Stimulated activated CD4-positive, alpha-beta T cell treated with anti-CD3 and anti-CD28 coated beads, Interleukin-2, amount 100 ng/mL, for 48 hours (primary cell): Measurements from ENCODE around the gene GUCA2A.

Experiments
- DNase-seq, 2 donors: peaks; one replicate each; pipeline ENCODE4 v3.0.0-alpha.2; 2020

GUCA2A gene

GRCh38 chr1:42152907-42153600, 11.5 kb downstream of the GUCA2A start, which contains the start of gene GUCA2B:
Gene GUCA2B, plus strand, starts transcription at chr1:42153410. Its CDS starts 41 bp downstream, at chr1:42153451.
- DNase-seq, result no peak

GRCh38 chr1:42152119-42152518, 12.4 kb downstream of the GUCA2A start:
- no peak for DNase-seq

GRCh38 chr1:42150651-42151050, 13.9 kb downstream of the GUCA2A start:
- DNase-seq, result no peak

GRCh38 chr1:42148166-42148565, 16.4 kb downstream of the GUCA2A start:
- DNase-seq, result no peak

- peak; percentile 66 to 67 for DNase-seq
Observed at GRCh38 chr1:42146626-42147320, 17.8 kb downstream of the GUCA2A start.

- no peak for DNase-seq
Observed at GRCh38 chr1:42145764-42146625, 18.6 kb downstream of the GUCA2A start.

- DNase-seq, result no peak
Observed at GRCh38 chr1:42145389-42145716, 19.2 kb downstream of the GUCA2A start.

- DNase-seq, result no peak
Observed at GRCh38 chr1:42144711-42145388, 19.7 kb downstream of the GUCA2A start.

- no peak for DNase-seq
Observed at GRCh38 chr1:42143896-42144710, 20.4 kb downstream of the GUCA2A start.

- no peak for DNase-seq
Observed at GRCh38 chr1:42142894-42143675, 21.5 kb downstream of the GUCA2A start.

GRCh38 chr1:42141978-42142377, 22.6 kb downstream of the GUCA2A start:
- DNase-seq, result no peak

- DNase-seq, result no peak
Observed at GRCh38 chr1:42140191-42140590, 24.4 kb downstream of the GUCA2A start.

GRCh38 chr1:42139444-42139843, 25.1 kb downstream of the GUCA2A start:
- no peak for DNase-seq

- DNase-seq, result no peak
Observed at GRCh38 chr1:42138586-42138985, 26.0 kb downstream of the GUCA2A start.

GRCh38 chr1:42137766-42138165, 26.8 kb downstream of the GUCA2A start:
- DNase-seq, result no peak

- no peak for DNase-seq
Observed at GRCh38 chr1:42136466-42136865, 28.1 kb downstream of the GUCA2A start.

GRCh38 chr1:42135426-42135825, 29.1 kb downstream of the GUCA2A start:
- DNase-seq, result no peak

GRCh38 chr1:42133809-42134526, 30.6 kb downstream of the GUCA2A start:
- DNase-seq, result no peak

- DNase-seq, result no peak
Observed at GRCh38 chr1:42133390-42133789, 31.2 kb downstream of the GUCA2A start.

GRCh38 chr1:42130061-42130660, 34.4 kb downstream of the GUCA2A start:
- DNase-seq, result no peak
